SK-N-MC (cell line): Measurements from ENCODE around the gene OR2T8.

Experiments
- EZH2 ChIP-seq: fragments of 200-600 bp; sonication (generic); IDR thresholded peaks from one replicate; pipeline ENCODE4 v1.6.1; 2017; ENCODE audit warnings: antibody characterized with exemption
- FOXP2 ChIP-seq: optimal IDR thresholded peaks from 2 replicates; pipeline ENCODE3; 2011; ENCODE audit warnings: mild to moderate bottlenecking, moderate library complexity; ENCODE audit not compliant: insufficient read depth; ENCODE audit errors: extremely low read length, control extremely low read depth
- POLR2AphosphoS5 ChIP-seq: IDR thresholded peaks from 2 replicates; pipeline ENCODE4 v1.6.1; 2012; ENCODE audit warnings: mild to moderate bottlenecking, low read depth, low read length, borderline replicate concordance

DNA sequence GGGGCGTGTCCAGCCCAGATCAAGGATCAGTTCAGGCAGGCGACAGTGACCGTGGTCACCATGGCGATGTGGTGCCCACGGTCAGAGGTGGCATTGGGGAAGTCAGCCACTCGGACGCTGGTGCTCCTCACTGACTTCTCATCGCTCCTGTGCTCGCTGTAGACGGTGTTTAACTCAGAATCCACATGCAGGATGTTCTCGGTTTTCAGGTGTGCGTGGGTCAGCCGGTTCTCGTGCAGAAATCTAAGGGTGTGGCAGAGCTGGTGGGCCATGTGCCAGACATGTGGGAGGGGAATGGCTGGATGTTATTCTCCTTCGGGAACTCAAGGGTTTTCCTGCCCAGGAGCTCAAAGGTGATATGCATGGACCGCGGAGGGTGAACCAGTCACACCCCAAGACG, 16.4 kb downstream of the OR2T8 start:
- TF ChIP-seq EZH2 (no peak), POLR2AphosphoS5 (no peak), FOXP2 (no peak)
